Lower leg skin (tissue), 3 donors: Measurements from ENCODE around the gene HBD.

ENCODE experiments used
- POLR2A ChIP-seq, 2 donors: fragments of 450-650 bp; IDR thresholded peaks; one replicate each; pipeline ENCODE4 v1.6.1; 2016 to 2017; ENCODE audit warnings: antibody characterized with exemption in 2 of 2, mild to moderate bottlenecking in 1 of 2, moderate library complexity in 1 of 2
- TF ChIP-seq, protein P1 (sequence below), 3 donors: fragments of 450-650 bp; IDR thresholded peaks; one replicate each; pipeline ENCODE4 v1.5.1; 2016; ENCODE audit warnings: antibody characterized with exemption in 3 of 3, mild to moderate bottlenecking in 3 of 3, moderate library complexity in 2 of 3

DNA sequence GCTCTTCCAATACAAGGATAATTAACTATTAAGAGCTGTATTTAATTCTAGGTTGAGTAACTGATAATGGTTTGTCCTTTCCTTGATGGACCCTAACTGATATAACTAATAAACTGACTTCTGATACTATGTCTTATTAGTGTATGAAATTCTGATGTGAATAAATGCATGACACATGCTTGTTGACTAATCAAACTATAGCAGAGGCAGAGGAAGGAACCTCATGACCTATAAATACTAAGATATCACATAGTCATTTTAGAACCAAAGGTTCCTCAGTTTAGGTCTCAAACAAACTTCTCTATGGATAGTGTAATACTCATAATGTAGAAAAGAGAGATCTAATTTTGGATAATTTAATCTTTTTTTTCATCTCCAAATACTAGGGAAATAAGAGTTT, 4.8 kb upstream of the HBD start:
- TF ChIP-seq POLR2A (IDR thresholded peaks at IDR 0.05), result no peak
- TF ChIP-seq, protein P1, sequence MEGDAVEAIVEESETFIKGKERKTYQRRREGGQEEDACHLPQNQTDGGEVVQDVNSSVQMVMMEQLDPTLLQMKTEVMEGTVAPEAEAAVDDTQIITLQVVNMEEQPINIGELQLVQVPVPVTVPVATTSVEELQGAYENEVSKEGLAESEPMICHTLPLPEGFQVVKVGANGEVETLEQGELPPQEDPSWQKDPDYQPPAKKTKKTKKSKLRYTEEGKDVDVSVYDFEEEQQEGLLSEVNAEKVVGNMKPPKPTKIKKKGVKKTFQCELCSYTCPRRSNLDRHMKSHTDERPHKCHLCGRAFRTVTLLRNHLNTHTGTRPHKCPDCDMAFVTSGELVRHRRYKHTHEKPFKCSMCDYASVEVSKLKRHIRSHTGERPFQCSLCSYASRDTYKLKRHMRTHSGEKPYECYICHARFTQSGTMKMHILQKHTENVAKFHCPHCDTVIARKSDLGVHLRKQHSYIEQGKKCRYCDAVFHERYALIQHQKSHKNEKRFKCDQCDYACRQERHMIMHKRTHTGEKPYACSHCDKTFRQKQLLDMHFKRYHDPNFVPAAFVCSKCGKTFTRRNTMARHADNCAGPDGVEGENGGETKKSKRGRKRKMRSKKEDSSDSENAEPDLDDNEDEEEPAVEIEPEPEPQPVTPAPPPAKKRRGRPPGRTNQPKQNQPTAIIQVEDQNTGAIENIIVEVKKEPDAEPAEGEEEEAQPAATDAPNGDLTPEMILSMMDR (IDR thresholded peaks at IDR 0.05), result no peak
